Muscle of back (tissue), 11 donors: ENCODE measurements around the gene MRPL27. TPM values are rescaled to one million over a fixed set of nuclear protein-coding genes. Genes with fewer than 3 reads are reported as not detected.
A peak's percentile ranks its signal among the peaks of the same experiment; 100 is the strongest.
"Not testable (repeated sequence)": the region's sequence is repeated elsewhere in the genome, so short reads cannot be mapped to it uniquely, and the experiment has no call there.

Experiments
- DNase-seq, 3 donors: peaks; one replicate each; pipeline versions ENCODE4 v3.0.0 to v3.0.0-alpha.2; 2013
- polyA plus RNA-seq, 10 donors: library from polyadenylated mRNA; unstranded; fragments of 120-200 nt; gene quantifications; one replicate each; pipeline ENCODE4 v1.2.1, GENCODE V29; 2013; ENCODE audit not compliant: insufficient read length in 10 of 10

Gene MRPL27
- polyA plus RNA-seq, 10 donors = 47.2 to 61.7 (median 54.9) TPM

DNA sequence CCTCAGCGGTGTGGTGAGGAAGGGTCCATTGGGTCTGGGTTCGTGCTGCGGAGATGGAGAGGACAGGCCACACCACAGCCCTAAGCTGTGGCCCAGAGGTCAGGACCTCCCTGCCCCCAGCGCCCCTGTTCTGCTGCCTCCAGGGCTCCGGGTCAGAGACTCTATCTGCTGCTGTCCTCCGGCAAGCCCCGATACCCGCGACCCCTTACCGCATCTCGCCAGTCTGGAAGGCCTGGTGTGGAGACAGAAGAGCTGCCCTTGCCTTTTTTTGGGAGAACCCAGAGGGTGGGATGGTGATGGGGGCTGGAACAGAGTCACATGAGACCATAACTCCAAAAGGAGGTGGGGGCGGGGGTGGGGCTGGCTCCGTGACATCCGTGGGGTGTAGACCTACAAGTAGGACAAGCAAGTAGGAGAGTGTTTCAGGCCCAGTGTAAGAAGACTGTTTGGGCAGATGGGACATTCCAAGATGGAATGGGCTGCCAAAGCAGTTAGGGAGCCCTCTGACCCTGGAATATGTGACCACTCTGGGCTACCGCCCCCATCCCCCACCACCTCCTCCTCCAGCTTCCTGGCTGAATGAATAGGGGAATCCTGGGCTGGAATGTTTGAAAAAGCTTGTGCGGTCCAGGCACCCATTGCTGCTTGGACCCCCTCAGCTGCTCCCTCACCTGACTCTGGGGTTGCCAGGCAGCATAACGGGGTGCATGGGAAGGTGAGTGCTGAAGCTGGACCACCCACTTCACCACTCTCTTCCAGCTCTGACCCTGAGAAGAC, 25.7 kb downstream of the MRPL27 start:
- DNase-seq = no peak

DNA sequence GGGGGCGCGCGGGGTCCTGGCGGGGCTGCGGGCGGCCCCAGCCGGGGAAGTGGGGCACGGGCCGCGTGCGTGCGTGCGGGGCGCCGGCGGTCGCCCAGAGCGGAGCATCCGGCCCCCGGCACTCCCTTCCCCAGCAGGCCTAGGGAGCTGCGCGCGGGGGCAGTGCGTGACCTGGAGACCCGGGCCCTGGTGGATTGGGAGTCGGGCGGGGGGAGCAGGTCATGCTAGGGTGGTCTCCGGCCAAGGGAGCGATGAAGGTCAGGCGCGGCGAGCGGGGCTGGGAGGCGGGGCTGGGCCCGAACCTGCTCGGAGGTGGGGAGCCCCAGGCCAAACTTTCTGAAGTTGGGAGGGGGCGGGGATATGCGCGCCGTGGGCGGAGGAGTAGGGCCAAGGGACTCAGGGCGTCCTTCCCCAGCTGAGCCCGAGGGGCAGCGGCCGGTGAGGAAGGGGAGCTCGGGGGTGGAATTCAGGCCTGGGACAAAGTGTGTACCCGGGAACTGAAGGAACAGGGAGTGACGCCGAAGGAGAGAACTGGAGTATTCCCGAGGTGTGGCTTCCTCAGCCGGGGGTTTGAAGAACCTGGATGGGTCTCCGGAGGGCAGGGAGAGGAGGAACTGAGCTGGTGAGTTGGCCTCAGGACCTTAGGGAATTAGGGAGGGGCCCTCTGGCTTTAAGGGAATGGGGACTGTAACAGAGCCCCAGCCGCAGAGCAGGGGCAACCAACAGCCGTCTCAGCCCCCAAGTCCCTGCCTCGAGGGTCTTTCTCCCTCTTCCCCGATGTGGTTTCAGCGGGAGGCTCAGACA, 26.5 kb downstream of the MRPL27 start:
- DNase-seq = peak in 2 of 3 donors; percentile 27 to 69

DNA sequence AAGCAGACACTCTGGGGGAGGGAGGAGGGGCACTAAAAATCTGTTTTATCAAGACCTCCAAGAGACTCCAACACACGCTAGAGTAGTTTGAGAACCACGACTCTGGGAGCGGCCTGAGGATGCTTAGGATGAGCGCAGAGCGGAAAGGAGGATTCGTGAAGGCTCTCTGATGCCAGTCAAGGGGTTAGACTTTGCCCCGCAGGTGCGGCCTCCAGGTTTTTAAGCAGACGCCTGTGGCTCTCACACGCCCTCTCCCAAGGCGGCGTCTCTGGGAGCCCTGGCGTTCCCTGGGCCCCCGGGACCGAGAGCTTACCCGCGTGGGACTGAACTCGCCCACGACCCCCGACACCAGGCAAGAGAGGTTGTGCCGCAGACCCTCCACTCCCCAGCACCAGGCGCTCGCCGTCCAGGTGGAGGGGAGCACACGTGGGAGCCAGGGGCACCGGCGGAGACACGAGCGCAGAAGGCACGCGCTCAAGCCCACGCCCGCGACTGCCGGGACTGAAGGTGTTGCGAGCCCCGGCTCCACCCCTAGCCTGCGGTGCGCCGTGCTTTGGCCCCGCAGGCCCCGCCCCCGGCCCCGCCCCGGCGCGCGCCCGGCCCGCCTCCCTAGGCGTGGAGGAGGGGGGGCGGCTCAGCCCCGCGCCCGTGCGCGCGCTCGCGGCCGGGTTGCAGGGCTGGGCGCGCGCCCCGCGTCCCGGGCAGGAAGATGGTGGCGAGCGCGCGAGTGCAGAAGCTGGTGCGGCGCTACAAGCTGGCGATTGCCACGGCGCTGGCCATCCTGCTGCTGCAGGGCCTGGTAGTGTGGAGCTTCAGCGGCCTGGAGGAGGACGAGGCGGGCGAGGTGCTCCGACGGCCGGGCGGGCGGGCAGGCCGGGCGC, 27.3 kb downstream of the MRPL27 start, which contains the start of gene XYLT2:
TSS of gene XYLT2 (plus strand) at position 695 of the 881 bp plus-strand sequence. CDS start at position 710, 15 bp downstream.
- peak; percentile 89 to 93 (median 93) for DNase-seq

DNA sequence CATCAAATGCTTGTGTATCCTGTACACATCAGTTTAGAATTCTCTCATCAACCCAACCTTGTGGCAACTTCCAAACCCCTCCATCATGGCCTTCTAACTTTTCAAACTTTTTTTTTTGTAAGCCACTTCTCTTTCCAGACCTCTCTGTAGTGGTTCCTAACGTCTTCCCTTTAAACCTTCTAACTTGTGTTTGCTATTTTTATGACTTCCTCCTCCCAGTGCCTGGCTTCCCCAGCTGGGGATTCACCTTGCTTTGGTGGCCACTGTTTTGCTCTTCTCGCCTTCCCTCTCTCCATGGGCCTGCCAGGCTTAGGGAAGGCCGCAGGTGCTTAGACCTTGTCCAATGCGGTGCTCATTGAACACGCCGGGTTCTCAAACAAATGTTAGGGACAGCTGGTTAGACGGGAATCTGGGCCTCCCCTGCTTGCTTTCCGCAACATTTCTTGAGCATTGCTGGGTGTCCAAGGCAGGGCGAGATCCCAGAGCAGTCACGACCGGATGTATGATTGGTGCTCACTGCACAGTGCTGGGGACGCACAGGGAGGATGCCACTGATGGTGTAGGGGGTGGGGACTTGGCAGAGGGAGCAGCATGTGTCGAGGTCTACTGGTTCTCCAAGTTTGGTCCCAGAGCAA, 28.1 kb downstream of the MRPL27 start:
- DNase-seq = peak in 1 of 3 donors; percentile 40

DNA sequence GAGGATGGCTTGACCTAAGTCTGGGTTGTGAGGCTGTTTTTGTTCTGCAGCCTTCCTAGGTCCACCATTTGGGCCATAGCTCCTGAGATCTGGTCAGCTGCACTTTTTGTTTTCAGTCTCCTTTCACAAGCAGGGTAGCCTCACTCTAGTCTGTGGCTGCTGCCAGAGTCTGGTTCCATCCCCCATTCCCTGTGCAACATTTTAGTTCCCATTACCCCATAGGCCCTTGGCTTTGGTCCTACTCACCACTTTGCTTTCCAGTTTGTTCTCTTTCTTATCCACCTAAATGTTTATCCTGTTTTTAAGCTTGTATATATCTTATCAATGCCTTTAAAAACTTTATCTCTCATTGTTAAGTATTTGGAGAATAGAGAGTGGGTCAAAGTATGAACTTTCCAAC, 33.6 kb downstream of the MRPL27 start:
- DNase-seq = no peak

DNA sequence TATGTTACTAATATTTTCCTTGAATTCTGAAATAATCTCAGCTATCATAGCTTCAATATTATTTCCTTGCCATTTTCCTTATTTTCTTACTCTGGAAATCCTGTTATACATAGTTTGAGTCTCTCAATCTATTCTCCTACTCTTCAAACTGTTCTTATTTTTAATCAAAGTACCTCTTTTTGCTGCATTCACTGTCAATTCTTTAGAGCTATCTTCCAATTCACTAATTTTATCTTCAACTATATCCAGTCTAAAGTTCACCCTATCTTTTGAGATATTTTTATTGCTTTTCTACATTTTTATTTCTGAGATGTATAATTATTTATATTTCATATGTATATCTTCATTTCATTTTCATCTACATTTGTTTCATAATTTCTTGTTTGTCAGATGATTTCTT, 34.3 kb downstream of the MRPL27 start:
- DNase-seq = no peak

DNA sequence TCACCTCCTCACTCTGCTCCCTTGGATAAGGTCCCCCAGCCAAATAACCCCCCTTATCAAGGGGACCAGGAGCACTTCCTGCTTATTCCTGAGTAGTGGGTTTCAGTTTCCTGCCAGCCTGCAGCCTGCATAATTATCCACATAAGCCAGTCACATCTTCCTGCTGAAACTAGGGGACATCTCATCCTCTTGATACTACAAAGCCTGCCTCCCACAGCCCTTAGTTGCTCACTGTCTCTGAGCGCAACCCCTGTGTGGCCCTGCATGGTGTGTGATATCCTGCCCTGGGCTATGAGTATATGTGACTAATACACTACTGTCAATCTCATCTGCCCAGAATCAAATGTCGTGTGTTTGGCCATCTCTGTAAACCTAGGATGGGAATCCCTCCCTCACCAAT, 35.0 kb downstream of the MRPL27 start:
- no peak for DNase-seq

DNA sequence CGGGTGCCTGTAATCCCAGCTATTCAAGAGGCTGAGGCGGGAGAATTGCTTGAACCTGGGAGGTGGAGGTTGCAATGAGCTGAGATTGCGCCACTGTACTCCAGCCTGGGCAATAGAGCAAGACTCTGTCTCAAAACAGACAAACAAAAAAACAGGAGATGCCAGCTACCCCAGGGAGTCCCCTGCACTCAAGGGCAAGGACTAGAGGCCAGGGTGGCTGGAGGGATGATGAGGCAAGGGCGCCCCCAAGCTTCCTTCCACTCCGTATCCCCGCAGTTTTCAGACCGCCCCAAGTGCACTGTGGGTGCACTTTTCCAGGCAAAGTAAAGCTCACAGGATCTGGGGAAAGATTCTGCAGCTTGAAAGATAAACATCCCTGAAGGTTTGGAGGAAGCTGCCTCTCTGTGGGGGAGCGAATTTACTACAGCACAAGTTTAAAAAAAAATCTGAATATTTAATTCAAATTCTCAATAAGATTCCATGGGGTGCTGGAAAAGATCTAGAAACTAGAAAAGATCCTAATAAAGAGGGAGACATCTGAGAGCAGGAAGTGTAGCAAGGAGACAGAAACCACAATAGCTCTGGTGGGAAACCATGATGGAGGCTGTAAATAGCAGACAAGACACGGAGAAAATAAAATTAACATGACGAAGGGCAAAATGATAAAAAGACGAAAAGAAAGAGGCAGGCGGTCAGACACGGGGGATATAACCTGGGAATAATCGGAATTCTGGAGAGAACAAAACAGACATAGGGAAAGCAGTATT, 39.5 kb downstream of the MRPL27 start:
- not testable (repeated sequence) for DNase-seq

DNA sequence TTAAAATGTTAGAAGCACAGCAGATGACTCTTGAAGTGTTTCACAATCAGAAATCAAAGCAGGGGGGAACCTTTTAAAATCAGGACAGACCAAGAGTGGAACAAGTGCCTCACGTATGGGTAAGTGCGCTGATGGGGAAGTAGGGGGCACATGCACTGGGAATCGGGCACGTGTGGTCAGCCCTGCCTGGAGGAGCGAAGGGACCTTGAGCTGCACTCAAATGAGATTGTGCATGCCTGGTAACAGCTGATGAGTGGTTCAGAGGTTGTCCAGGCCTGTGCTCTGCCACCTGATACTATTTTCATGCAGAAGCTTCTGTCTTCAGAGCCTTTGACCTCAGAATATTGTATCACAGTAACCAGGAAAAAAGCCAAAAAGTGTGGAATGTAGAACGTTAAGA, 40.8 kb downstream of the MRPL27 start:
- no peak for DNase-seq

DNA sequence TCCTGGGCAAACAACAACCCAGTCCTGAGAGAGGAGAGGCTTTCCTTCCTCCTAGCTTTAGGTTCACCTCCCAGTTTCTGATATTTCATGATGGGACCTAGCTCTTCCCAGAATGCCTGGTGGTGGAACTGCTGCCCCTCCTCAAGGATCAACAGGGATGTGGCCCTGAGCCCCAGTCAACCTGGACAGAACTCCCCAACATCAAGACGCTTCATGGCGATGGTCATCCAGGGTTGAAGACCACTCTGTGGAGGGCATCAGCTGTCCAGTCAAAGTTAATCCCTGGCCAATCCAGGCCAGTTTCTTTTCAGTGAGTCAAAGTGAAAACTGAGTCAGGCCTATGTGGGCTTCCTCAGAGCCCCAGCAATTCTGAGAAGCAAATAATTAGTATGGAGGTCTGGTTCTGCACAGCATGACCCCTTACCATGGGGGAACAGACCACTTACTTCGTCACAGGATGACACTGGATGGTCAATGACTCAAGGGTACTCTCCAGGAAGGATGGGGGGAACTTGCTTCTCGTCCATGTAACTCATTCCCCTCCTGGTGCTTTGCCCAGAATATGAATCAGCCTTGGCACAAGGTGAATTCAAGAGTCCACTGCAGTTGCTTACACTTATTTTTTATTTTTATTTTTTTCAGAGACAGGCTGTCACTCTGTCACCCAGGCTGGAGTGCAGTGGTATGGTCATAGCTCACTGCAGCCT, 41.7 kb downstream of the MRPL27 start:
- DNase-seq = peak in 1 of 3 donors; percentile 61

DNA sequence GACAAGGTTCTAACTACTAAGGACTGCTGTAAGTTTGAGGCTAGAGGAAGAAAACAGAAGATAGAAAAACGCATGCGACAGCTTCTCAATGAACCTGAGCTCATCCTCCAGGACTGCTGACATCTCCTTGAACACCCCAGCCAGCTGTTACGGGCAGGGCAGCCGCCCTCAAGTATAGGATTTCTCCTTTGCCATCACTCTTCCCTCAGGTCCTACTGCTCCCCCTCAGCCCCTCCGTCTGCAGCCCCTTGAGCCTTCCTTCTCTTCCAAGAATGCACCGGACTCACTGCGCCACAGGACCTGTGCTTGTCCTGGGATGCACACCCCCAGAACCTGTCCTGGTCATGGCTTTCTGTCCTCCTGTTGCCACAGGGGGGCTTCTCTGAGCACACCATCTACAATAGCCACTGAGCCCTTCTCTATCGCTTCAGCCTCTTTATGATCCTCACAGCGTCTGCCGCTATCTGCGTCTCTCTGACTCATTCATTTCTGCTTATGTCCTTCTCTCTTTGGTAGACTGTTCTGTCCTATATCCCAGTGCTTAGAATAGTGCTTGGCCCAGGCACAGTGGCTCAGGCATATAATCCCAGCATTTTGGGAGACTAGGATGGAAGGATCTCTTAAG, 42.7 kb downstream of the MRPL27 start:
- no peak for DNase-seq

DNA sequence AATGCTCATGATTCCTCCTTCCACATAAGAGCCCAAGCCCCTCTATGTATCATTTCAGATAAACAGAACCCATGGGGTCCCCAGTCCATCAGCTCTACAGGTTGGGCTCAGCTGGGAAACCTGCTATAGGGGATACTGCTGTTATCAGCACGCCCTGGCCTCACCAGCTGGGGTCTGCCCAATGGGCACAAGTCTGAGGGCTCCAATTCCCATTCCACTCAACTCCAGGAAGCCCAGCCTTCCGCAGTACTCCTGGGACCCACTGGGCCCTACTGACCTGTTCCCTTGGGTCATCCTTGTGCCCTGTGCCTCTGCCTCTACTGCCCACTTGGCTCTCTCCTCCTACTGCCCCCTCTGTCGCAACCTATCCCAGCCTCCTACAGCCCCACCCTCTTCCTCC, 43.3 kb downstream of the MRPL27 start:
- no peak for DNase-seq

DNA sequence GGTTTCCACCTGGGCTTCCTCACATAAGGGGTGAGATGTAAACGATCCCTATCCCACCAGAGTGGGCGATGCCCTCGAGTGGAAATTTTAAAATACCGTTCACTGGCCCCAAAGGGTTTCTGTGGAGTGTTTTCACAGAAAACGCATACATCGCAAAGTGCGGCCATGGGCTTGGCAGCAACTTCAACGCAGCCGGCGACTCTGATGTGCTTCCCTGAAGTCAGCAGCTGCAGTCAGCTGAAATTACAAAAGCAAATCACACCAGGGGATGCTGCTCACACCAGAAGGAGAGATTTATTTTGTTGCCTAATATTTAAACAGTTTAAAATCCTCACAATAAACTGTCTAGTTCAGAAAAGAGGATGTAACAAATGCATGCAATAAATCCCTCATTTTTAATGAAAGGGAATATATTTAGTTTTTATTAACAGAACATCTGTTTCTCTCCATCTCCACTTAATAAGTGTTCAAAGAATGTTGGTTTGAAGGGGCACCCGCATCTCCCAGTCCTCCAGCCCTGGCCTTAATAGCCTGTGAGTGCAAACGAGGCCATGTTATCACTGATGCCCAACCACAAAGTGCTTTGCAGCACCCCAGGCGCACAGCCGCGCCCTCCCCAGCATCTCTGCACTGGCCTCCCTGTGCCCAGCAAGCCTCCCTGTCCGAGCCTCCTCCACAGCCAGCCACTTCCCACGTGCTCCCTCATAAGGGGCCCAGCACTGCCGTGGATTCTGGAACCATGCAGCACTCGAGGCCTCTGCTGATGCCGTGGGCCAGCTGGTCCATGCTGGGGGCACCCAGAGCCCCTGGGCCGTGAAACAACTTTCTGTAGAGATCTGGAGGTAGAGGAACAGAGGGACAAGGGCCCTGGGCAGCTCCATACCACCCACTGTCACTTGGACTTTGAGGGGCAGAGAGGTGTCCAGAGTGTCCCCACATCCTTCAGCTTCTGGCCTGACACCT, 44.3 kb downstream of the MRPL27 start:
- DNase-seq = peak in 2 of 3 donors; percentile 44 to 60

DNA sequence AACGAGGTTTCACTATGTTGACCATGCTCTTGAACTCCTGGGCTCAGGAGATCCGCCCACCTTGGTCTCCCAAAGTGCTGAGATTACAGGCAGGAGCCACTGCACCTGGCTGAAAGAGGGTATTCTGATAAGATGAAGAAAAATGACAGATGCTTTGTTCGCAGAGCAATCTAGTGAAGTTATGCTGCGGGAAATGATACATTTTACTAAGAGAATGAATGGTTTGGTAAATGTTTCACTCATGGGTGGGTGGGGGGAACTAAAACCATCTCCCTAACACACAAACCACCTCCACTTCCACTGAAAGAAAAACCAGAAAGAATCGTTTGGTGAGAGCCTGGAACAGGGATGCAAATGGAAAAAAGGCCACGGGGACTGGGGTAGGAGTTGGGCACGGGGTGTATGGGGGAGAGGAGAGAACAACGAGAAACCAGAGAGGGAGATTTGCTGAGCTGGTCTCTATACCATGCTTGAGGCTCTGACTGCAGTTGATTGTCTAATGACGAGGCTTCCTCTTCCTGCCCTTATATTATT, 46.1 kb downstream of the MRPL27 start:
- no peak for DNase-seq

DNA sequence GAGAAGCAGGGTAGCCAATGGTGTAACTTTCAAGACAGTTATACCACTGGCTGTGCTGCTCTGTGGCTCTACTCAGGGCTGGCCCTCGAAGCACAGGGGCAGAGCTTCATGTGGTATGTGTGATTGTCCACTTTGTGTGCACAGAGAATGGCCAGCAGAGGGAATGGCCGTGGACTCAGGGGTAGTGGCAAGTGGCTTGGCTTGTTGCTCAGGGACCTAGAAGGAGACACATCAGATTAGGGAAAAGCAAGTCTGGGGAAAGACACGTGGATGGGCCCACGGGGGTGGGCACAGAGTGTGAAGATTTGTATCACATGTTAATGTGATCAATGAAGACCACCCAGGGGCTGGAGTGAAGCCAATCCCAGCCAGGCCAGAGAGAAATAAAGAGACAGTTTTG, 47.1 kb downstream of the MRPL27 start:
- DNase-seq = no peak

DNA sequence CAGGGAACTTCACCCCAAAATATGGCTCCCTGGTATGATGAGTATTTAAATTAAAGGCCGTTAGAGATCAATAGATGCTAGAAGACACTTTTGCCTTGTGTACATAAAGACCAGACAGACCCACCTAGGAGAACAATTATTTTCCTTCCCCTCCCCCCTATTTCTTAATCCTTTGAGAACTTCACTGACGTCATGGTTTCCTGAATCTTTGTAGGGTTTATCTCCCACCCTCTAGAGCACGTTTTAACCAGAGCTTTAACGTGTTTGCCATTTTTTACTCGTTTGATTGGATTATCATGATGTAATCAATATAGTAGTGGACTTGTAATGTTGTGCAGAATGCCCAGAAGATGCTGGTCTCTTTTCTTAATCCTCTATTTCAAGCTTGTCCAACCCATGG, 49.9 kb downstream of the MRPL27 start:
- DNase-seq = no peak

DNA sequence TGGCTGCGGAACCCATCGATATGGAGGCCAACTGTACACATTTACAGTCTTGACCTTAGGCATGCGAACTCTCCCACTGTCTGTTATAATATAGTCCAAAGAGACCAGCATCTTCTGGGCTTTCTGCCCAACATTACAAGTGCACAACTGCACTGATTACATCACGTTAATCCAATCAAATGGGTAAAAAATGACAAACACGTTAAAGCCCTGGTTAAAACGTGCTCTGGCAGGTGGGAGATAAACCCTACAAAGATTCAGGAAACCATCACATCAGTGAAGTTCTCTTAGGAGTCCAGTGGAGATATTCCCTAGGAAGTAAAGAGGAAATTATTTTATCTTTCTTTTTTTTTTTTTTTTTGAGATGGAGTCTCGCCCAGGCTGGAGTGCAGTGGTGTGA, 50.7 kb downstream of the MRPL27 start:
- DNase-seq = peak in 1 of 3 donors; percentile 32
